Measurements from ENCODE around the gene CCDC50. TPM values are rescaled to one million over a fixed set of nuclear protein-coding genes. Genes with fewer than 3 reads are reported as not detected.

The CCDC50 gene
- total RNA-seq, 3 donors from 2014 or later: 86.9 to 101 (median 93.4) TPM

GRCh38 chr3:191435981-191436380, 106.8 kb downstream of the CCDC50 start:
- H3K27ac ChIP-seq: no peak overlapping the region
- no peaks in the 10 kb centered on the region for H3K27me3 ChIP-seq
- no peak overlapping the region for H3K4me3 ChIP-seq
- intact Hi-C loops (cut with DNase I; ENCODE audit: low total_unique reads): no loop called here
- no peak for DNase-seq (ENCODE audit: low spot score in 2 of 2)
- no peaks in the 10 kb centered on the region for H3K36me3 ChIP-seq
- TF ChIP-seq CTCF (IDR thresholded peaks at IDR 0.05): no peak
- no peak for TF ChIP-seq POLR2A (IDR thresholded peaks at IDR 0.05)
- no peak for TF ChIP-seq POLR2AphosphoS5 (IDR thresholded peaks at IDR 0.05)
- H3K4me1 ChIP-seq: no peaks in the 10 kb centered on the region
- H3K9me3 ChIP-seq: no peaks in the 10 kb centered on the region

GRCh38 chr3:191438150-191438814, 109.1 kb downstream of the CCDC50 start:
- no peaks in the 10 kb centered on the region for H3K9me3 ChIP-seq
- H3K4me3 ChIP-seq: no peak overlapping the region
- no peak for DNase-seq (ENCODE audit: low spot score in 2 of 2)
- no peak for TF ChIP-seq CTCF (IDR thresholded peaks at IDR 0.05)
- TF ChIP-seq POLR2AphosphoS5 (IDR thresholded peaks at IDR 0.05): no peak
- no peak for TF ChIP-seq POLR2A (IDR thresholded peaks at IDR 0.05)
- no peak overlapping the region for H3K27ac ChIP-seq
- no peaks in the 10 kb centered on the region for H3K36me3 ChIP-seq
- intact Hi-C loops (cut with DNase I; ENCODE audit: low total_unique reads): no loop called here
- no peaks in the 10 kb centered on the region for H3K4me1 ChIP-seq
- H3K27me3 ChIP-seq: no peaks in the 10 kb centered on the region

GRCh38 chr3:191440532-191440931, 111.3 kb downstream of the CCDC50 start:
- intact Hi-C loops (cut with DNase I; ENCODE audit: low total_unique reads): no loop called here
- Histone ChIP-seq H3K9me3 (no peaks in the 10 kb centered on the region), H3K27me3 (no peaks in the 10 kb centered on the region), H3K4me3 (no peak overlapping the region), H3K27ac (no peak overlapping the region), H3K36me3 (no peaks in the 10 kb centered on the region), H3K4me1 (no peaks in the 10 kb centered on the region)
- TF ChIP-seq POLR2A (IDR thresholded peaks at IDR 0.05): no peak
- TF ChIP-seq CTCF (IDR thresholded peaks at IDR 0.05): no peak
- TF ChIP-seq POLR2AphosphoS5 (IDR thresholded peaks at IDR 0.05): no peak
- no peak for DNase-seq (ENCODE audit: low spot score in 2 of 2)

- DNase-seq (ENCODE audit: low spot score in 2 of 2): no peak
- Histone ChIP-seq H3K27me3 (no peaks in the 10 kb centered on the region), H3K4me3 (no peak overlapping the region), H3K27ac (no peak overlapping the region), H3K36me3 (no peaks in the 10 kb centered on the region), H3K4me1 (no peaks in the 10 kb centered on the region), H3K9me3 (no peaks in the 10 kb centered on the region)
- intact Hi-C loops (cut with DNase I; ENCODE audit: low total_unique reads): no loop called here
- TF ChIP-seq CTCF (IDR thresholded peaks at IDR 0.05): no peak
Observed at GRCh38 chr3:191441687-191442086, 112.5 kb downstream of the CCDC50 start.

- no peaks in the 10 kb centered on the region for H3K27me3 ChIP-seq
- H3K9me3 ChIP-seq: no peaks in the 10 kb centered on the region
- H3K4me1 ChIP-seq: no peaks in the 10 kb centered on the region
- H3K4me3 ChIP-seq: no peak overlapping the region
- H3K36me3 ChIP-seq: no peaks in the 10 kb centered on the region
- TF ChIP-seq POLR2A (IDR thresholded peaks at IDR 0.05): no peak
- intact Hi-C loops (cut with DNase I; ENCODE audit: low total_unique reads): no loop called here
- no peak overlapping the region for H3K27ac ChIP-seq
- no peak for DNase-seq (ENCODE audit: low spot score in 2 of 2)
Observed at GRCh38 chr3:191444569-191444968, 115.4 kb downstream of the CCDC50 start.

Other genes starting within 250 kb of the CCDC50 start
- gene OSTN, start 130.2 kb upstream of the CCDC50 start, total RNA-seq: 1 to 10 TPM in 1 of 3 donors, not detected in 2; 2.5 TPM
- under 1 TPM in 1 of 3 donors, not detected in 2; 0.15 TPM for gene UTS2B, start 1.1 kb downstream of the CCDC50 start, total RNA-seq
- not detected for gene PYDC2, start 131.8 kb downstream of the CCDC50 start, total RNA-seq

Measured in breast epithelium (tissue), 4 donors.